HG02870 (cell line): ENCODE results near the gene MYOM3.

Experiments used
- ATAC-seq: cut with Tn5 transposase; IDR thresholded peaks from one replicate; pipeline ENCODE4 v1.9.1; 2021; ENCODE audit warnings: mild to moderate bottlenecking, moderate library complexity; ENCODE audit not compliant: unreplicated experiment

The MYOM3 gene

DNA sequence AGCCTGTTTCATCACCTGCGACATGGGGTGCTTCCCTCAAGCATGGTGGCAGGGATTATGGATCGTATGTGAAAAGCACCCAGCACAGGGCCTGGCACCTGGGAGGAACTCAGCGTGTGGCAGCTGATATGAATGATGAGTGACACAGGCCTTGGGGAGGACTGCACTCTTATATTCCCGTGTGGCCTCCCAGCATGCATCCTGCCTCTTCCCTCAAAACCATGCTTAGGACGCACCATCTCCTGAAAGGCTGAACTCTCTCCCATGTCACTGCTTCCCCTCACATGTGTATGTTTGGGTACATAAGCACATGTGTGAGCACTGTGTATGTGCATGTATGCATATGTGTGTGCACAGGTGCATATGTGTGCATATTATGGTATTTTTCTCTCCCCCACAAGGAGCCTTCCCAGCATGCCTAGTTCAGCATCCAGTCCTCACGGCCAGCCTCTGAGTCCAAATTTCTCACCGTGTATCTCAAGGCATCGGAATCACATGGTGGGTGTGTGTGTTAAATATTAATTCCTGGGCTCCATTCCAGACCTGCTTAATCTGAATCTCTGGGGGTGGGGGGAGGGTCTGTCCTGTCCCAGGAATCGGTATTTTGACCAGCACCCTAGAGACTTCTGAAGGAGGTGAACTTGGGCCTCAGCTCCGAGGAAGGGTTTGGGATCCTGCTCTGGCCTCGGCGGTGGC is 12.8 kb downstream of the MYOM3 start:
- ATAC-seq = no peak

DNA sequence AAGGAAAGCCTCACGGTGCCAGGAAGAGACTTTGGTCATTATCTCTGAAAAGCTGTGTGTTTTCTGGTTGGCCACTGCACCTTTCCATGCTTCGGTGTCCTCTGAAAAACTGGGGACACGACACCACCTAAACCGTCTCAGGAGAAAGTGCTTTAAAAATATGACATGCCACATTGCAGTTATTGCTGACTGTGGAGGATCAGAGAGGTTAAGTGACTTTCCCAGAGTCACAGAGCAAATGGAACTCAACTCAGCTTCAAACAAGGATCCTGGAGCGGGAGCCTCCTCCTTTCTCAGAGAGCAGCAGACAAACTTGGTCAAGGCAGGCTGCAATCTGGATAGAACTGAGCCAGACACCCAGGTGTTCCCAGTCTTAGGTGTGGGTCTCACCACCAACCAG is 13.8 kb downstream of the MYOM3 start:
- no peak for ATAC-seq

DNA sequence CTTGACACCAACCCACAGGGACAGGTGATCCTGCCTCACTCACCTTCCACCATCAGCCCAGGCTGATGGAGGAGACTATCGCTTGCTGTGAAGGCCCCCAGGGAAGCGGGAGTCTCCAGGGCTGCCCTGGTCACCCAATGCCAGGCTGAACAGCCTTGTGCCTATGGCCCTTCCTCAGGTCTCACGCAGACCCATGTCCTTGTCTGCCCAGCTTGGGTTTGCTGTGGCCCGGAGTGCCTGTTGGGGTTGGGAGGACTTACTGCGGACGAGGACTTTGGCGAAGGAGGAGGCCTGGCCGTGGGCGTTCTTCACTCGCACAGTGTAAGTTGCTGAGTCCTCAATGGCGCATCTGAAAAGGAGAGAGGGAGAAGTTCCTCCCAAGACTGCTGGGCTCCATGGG is 14.3 kb downstream of the MYOM3 start:
- ATAC-seq = no peak

DNA sequence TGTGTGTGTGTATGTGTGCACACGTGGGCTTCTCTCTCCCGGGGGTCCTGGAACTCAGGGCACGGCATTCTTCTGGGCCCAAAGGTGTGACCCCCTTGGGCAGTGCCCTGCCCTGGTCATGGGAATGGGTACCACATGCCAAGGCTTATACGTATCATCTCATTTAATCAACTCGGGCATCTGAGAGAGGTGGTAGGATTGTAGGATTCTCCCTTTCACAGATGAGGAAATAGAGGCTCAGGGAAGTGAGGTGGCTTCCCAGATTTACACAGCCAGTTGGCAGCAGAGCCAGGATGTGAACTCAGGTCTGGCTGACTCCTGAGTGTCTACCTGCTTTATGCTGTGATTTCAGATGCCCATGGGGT is 15.2 kb downstream of the MYOM3 start:
- no peak for ATAC-seq

DNA sequence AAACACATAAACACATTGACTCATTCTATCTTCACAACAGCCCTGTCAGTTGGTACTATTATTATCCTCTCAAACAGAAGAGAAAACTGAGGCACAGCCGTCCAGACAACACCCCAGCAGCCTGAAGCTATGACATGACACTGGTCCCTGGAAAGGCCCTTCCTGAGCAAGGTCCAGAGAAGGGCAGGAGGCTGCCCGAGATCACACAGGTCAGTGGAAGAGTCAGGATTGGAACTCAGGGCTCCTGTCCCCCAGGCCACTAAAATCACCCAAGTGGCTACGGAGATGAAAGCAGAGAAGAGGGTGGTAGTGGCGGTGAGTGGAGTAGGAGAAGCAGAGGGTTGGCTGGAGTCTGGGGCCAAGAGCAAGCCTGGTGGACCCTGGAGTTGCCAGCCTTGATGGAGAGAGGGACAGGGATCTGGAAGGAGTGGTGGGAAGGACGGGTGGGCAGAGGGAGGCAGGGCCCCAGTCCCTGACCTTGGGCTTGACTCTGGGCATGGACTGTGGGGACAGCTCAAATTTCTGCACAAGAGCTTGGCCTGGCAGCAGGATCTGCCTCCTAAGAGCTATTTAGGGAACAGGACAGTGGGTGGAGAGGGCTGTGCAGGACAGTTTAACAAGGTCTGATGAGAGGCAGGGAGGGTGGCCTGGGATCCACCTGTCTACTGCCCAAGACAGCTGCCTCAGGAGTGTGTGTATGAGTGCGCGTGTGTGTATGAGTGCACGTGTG is 15.8 kb downstream of the MYOM3 start:
- ATAC-seq = no peak

DNA sequence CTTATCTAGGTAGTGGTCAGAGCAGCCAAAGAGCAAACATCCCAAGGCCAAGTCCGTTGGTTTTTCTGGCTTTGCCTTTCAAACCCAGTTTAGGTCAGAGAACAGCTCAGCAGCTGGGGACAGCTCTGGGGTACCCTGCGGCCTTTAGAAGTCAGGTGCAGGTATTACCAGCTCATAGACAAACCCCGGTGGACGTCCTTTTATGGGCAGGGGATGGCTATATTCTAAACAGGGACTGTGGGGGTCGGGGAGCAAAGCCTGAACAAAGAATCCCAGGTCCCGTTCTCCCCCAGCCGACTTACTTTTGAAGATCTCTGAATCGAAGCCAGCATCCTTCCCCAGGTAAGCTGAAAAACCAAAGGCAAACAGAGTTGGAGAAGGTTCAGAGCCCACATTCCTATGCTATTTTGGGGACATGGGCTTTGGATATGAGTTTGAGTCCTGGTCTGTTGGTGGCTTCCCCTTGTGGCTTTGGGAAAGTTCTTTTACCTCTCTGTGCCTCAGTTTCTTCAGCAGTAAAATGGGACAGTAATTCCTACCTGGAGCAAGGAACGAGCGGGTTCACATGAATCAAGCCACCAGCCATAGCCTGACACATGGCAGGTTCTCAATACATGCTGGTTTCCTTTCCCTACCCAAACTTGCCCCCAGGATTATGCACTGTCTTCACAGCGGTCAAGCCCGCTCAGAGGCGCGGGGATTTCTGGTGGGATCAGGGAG is 16.6 kb downstream of the MYOM3 start:
- no peak for ATAC-seq

DNA sequence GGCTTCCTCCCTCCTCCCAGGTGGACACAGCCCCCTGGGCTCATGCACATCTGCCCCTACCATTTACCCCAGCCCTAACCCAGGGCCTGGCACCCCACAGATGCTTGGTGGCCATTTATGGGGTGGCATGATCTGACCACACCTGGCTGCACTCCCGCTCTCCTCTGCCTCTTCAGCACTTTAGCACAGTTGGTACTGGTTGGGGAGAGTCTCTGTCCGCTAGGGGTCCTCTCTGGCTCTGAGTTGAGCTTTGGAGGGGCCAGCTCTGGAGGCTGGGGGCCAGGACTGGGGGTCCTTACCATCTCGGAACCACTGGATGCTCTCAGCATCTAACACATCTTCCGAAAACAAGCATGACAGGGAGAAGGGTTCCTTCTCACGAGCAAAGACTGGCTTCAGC is 17.4 kb downstream of the MYOM3 start:
- no peak for ATAC-seq

DNA sequence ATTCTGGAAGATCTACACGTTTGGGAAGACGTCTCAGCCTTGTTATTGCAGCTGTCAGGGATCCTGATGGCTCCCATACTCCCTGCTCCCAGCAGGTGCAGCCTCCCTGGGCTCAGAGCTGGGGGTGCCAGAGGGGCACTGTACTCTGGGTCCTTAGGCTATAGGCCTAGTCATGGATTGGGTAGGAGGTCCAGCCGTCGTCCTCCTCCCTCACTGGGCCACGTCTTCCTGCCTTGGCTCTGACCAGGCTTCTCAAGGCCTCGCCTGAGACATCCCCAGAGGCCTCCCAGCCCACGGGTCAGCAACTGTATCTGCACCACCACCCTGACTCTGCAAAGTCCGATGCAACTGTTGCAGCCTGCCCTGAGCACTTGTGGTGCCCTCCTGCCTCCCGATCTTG is 18.2 kb downstream of the MYOM3 start:
- ATAC-seq = no peak

DNA sequence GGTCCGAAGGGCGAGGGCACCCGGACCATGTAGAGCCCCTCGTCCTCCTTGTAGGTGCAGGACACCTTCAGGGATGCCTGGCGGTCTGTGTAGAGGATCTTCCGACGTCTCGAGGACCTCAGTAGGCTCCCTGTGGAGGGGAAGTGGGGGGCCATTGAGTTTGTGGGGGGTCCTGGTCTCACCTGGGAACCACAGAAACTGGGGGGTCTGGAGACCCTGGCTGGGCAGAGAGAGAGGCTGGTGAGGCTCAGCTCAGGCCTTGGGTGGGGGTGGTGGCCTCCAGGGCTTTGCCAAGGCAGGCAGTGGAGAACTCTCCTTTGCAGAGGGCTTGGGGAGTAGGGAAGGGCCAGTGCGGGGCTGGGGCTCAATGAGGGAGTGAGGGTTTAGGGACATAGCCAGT is 19.0 kb downstream of the MYOM3 start:
- no peak for ATAC-seq

DNA sequence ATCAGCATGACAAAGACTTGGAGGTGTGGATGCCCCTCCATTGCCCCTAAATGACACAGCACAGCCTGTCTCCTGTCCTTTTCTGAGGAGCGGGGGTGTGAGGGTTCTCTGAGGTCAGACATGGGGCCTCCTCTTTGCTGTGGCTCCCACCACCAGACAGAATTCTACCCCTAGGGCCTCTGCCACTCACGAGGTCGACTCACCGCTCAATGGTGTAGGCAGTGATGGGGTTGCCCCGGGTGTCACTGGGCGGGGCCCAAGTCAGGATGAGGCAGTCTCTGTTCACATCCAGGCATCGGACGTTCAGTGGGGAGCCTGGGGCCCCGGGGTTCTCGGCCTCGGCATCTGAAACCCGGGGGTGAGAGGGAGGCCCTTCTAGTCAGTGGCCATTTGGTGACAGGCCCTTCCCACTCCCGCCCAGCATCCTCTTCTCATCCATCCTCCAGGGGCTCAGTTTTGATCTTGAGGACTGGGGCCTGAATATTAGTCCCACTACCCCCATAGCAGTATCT is 19.9 kb downstream of the MYOM3 start:
- ATAC-seq = no peak

DNA sequence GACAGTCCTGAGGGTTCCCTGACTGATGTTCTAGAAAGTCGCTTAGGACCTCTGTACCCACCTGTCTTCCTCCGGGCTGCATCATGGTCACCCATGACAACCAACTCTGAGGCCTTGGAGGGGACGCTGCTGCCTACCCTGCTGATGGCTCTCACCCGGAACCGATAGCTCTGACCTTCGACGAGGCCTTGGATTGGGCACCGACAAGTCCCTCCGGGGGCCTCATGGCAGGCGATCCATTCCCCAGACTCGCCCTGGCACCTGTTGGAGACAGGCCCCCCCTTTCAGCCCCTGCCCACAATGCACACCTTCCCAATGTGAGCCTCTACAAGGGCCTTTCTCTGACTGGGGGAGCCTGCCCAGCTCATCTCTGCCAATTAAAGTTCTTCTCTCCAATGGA is 21.2 kb downstream of the MYOM3 start:
- ATAC-seq = no peak

DNA sequence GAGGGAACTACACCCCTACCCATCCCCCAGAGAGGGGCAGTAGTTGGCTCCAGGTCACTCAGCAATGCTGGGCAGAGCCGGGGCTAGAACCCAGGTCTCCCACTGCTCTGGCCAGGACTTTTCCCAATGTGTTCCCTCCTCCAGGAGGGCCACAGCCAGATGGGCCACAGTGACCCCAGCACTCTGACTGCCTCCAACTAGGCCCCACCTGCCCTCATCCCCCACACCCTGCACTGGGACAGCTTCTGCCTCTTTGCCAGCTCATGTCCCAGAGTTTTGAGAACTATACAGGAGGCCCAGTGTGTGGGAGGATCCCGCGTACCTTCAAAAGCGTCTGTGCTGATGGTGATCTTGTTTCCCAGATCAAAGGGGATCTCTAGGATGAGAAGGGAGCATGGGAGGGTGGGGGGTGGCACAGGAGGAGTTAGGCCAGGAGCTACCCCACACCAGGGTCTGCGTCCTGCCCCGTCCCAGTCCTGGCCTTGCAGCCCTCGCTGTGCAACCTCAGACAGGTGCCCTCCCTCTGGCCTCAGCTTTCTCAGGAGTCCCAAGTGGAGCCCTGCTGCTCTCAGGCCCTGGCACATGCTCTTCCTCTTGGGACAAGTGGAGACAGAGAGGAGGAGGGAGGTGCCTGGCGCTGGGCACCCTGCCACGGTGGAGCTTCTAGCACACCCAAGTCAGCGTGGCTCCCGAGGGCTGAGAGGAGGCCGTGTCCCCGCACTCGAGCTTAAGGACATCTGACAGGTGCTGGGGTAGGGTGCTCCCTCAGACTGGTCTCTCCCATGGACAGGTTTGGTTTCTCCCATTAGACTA is 22.0 kb downstream of the MYOM3 start:
- ATAC-seq = no peak

DNA sequence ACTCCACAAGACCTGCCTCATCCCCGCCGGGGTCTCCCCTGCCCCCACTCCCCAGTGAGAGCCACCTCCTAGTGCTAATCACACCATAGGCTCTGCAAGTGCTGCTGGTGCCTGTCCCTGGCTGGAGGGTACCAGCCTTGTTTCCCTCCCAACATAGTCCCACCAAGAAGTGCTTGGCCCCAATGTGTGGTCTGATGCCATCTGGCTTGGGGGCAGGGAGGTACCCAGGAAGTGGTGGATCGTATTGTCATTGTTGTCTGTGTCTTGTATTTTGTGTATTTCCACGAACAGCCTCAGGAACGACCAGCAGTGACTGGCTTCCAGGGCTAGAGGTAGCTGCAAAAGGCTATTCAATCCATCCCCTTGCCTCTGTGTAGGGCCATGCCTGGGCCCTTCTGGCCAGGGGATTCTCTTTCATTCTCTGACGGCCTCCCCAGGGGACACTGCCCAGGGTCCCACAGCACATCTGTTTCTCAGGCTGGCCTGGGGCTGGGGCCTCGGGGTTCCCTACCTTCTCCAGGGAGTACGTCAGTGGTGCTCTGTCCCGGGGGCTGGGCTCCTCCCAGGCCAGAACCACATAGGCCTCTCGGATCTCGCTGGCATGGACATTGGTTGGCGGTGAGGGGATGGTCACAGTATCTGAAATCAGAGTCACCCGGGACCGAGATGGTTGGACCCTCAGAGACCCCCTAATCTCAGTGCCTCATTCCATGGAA is 22.8 kb downstream of the MYOM3 start:
- no peak for ATAC-seq

DNA sequence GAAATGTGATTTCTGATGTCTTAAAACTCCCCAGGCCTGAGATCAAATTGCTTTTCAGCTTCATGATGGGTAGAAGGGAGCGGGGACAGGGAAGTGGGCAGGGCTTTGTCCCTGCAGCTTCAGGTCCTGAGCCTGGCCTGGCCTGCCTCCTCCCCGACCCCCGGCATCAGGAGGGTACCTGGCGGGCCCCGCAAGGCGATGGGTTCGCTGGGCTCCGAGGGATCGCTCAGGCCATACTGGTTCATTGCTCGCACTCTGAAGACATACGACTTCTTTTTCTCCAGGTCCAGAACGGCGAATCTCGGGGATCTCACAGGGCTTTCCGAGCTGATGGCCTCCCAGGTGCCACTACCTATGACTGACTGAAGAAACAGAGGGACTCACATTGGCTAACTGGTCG is 25.5 kb downstream of the MYOM3 start:
- no peak for ATAC-seq

DNA sequence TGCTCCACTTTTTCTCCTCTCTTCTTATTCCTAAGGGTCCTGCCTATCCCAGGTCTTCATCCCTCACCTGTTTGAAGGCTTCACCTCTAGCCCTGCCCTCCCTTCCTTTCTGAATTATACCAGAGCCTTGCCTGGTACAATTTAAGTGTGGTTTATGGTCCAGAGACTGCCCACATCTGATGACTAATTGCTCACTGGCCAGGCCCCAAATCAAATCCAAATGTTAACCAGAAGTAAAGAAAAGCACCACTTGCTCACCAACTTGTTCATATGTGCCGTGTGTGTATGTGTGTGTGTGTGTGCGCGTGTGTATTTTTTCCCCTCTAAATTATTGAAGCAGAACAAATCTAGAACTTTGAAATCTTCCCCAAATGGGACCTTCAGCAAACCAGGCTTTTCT is 26.4 kb downstream of the MYOM3 start:
- no peak for ATAC-seq

DNA sequence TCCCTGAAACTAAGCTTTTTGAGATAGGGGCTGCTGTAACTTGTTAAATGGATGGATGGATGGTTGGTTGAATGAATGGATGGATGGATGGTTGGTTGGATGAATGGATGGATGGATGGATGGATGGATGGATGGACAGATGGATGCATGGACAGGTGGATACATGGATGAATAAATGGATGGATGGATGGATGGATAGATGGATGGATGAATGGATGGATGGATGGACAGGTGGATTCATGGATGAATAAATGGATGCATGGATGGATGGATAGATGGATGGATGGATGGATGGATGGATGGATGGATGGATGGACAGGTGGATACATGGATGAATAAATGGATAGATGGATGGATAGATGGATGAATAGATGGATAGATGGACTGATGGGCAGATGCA is 26.9 kb downstream of the MYOM3 start:
- ATAC-seq = no peak

DNA sequence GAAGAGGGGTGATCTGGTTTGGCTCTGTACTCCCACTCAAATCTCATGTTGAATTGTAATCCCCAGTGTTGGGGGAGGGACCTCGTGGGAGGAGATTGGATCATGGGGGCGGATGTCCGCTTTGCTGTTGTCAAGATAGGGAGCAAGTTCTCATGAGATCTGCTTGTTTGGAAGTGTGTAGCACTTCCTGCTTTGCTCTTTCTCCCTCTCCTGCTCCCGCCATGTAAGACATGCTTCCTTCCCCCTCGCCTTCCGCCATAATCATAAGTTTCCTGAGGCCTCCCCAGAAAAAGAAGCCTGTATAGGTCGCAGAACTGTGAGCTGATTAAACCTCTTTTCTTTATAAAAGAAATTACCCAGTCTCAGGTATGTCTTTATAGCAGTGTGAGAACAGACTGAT is 27.9 kb downstream of the MYOM3 start:
- no peak for ATAC-seq

DNA sequence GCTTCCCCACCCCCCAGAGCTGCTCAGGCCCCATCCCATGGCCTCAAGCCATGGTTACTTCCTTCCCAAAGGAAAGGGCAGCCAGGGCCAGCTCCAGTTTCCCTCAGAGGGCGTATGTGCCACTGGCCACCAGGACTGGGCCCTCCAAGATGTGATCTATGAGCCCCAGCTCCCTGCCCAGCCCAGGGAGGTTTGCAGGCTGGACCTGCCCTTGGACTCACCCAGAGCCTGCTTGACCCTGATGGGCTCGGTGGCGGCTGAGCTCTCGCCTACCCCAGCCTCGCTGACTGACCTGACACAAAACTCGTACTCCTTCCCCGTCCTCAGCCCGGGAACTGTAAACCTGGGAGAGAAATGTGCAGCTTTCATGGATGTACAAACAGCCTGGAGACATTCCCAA is 29.6 kb downstream of the MYOM3 start:
- ATAC-seq = no peak

DNA sequence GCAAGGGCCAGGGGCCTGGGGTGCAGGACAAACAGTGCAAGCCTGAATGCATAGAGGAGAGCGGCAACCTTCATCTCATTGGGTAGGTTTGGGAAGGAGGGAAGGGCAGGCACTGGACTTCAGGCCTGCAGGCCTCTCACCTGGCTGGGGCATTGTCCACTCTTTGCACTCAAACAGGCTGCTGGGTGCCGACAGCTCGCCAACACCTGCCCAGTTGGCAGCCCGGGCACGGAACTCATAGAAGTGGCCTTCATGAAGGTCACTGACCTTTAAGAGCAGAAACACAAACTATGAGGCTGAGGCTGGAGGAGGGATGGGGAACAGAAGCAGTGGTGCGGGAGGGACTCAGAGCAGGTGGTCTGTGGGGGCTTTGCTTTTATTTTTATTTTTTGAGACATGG is 30.7 kb downstream of the MYOM3 start:
- no peak for ATAC-seq

DNA sequence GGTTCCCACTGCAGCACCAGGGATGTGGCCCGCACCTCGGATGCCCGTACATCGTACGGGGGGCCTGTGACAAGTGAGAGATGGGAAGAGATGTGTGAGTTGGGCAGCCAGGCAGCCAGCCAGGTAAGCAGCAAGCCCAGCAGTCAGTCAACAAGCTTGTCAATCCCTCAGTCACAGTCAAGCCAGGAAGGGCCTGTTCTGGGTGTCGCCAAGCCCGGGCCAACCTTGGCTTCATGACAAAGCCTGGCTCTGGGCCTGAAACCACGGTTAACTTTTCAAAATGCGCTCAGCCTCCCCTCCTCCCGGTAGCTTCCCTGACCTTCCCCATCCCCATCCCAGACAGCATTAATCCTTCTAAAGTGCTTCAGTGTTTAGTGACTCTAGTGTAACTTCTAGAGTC is 31.8 kb downstream of the MYOM3 start:
- ATAC-seq = no peak
